Body of pancreas (tissue), 4 donors: ENCODE measurements around the gene SIPA1L3. TPM values are rescaled to one million over a fixed set of nuclear protein-coding genes. Genes with fewer than 3 reads are reported as not detected.
"Not testable (repeated sequence)": the region's sequence is repeated elsewhere in the genome, so short reads cannot be mapped to it uniquely, and the experiment has no call there.

ENCODE experiments used
- ATAC-seq: fragments of 150-250 bp; one replicate; pipeline ENCODE4 v1.9.1; 2016
- DNase-seq, 4 donors: peaks; one replicate each; pipeline ENCODE4 v3.0.0-alpha.2; 2019
- H3K27ac ChIP-seq, 4 donors: fragments of 200-600 bp; sonication (generic); 1 replicate in 3 of 4; 2 replicates in 1 of 4; pipeline versions ENCODE4 v1.5.1 to v1.6.1; 2016 to 2019; ENCODE audit warnings: mild to moderate bottlenecking in 1 of 4, mixed read lengths in 1 of 4, moderate library complexity in 1 of 4
- H3K27me3 ChIP-seq, 2 donors: fragments of 200-600 bp; sonication (generic); one replicate each; pipeline ENCODE4 v1.6.0; 2016; ENCODE audit warnings: mild to moderate bottlenecking in 1 of 2
- H3K36me3 ChIP-seq, 2 donors: fragments of 200-600 bp; sonication (generic); replicated peaks in 1 of 2; 2 replicates each; pipeline ENCODE4 v1.5.1; 2016; ENCODE audit warnings: low read depth in 2 of 2; ENCODE audit not compliant: insufficient read depth in 1 of 2
- H3K4me1 ChIP-seq: fragments of 200-600 bp; sonication (generic); one replicate; pipeline ENCODE4 v1.6.0; 2016
- H3K4me3 ChIP-seq, 2 donors: fragments of 200-600 bp; sonication (generic); 1 replicate in 1 of 2; 2 replicates in 1 of 2; pipeline ENCODE4 v1.5.1; 2016 to 2019
- H3K9me3 ChIP-seq, 3 donors: fragments of 200-600 bp; sonication (generic); 1 replicate in 2 of 3; 2 replicates in 1 of 3; pipeline ENCODE4 v1.5.1; 2016
- POLR2A ChIP-seq, 3 donors: fragments of 450-650 bp; IDR thresholded peaks; one replicate each; pipeline ENCODE4 v1.6.1; 2016; ENCODE audit warnings: antibody characterized with exemption in 3 of 3, mild to moderate bottlenecking in 2 of 3
- WGBS, 2 donors: methylation state at CpG; one replicate each; pipeline ENCODE4 v1.1.5; 2017; 5-methylcytosine and 5-hydroxymethylcytosine counted together
- intact Hi-C: fragments of 100-400 bp; cut with DNase I; formaldehyde crosslinking; loops from one replicate; pipeline ENCODE4 v1.15.1; 2023
- total RNA-seq, 2 donors: library from RNA; depleted of rRNA; stranded (reverse); fragments of >200 nt; gene quantifications; one replicate each; pipeline ENCODE4 v1.1.0, GENCODE V29; 2016
- TF ChIP-seq, protein P1 (sequence below), 7 experiments: fragments of 450-650 bp in 4 of 7; fragments of 200-600 bp in 3 of 7; sonication (generic) in 3 of 7; IDR thresholded peaks; one replicate each; pipeline ENCODE4 v1.5.1; 2016 to 2019; ENCODE audit warnings: antibody characterized with exemption in 7 of 7

Gene SIPA1L3
- 10 to 100 TPM; 41.5 to 62.0 TPM for total RNA-seq

DNA sequence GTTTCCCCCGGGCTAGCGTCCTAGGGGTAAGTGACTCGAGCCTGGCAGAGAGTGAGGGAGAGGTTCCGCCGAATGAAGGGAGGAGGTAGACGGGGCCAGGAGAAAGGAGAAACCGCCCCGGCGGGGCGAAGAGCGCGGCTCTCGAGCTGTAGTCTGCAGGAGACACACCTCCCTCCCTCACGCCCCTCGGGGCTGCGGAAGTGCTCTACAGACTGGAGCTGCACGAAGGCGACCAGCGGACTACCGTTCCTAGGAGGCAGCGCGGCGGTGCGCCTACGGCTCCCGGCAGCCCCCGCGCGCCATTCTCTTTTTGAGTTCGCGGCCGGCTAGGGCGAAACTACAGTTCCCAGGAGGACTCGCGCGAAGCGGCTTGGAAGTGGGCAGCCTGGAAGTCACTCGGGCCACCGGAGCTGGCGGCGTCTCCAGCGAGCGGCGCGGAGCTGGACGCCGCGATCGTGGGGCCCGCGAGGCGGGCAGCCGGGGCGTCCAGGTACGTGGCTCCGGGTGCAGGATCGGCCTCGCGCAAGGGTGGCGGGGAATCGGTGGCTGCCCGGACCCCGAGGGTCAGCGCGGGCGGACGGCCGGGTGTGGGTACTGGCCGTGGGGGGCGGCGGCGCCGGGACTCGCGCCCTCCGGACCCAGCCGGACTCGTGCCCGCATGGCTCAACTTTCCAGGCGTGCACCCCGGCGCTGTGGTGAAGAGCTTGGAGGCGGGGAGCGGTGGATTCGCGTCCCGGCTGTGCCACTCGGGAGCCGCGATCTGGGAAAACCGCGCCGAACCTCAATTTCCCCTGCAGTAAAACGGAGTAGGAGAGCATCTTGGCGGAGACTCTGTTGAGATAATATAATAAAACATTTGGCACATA is at the start of gene SIPA1L3:
TSS of gene SIPA1L3 (plus strand) at position 340 of the 866 bp plus-strand sequence. CDS start 174,358 bp downstream, outside the sequence.
- peak within 1 kb of the TSS; percentile 85 to 97 for H3K4me3 ChIP-seq
- TF ChIP-seq POLR2A (IDR thresholded peaks at IDR 0.05), result peak; percentile 50 to 62 (median 58)
- TF ChIP-seq, protein P1, sequence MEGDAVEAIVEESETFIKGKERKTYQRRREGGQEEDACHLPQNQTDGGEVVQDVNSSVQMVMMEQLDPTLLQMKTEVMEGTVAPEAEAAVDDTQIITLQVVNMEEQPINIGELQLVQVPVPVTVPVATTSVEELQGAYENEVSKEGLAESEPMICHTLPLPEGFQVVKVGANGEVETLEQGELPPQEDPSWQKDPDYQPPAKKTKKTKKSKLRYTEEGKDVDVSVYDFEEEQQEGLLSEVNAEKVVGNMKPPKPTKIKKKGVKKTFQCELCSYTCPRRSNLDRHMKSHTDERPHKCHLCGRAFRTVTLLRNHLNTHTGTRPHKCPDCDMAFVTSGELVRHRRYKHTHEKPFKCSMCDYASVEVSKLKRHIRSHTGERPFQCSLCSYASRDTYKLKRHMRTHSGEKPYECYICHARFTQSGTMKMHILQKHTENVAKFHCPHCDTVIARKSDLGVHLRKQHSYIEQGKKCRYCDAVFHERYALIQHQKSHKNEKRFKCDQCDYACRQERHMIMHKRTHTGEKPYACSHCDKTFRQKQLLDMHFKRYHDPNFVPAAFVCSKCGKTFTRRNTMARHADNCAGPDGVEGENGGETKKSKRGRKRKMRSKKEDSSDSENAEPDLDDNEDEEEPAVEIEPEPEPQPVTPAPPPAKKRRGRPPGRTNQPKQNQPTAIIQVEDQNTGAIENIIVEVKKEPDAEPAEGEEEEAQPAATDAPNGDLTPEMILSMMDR (IDR thresholded peaks at IDR 0.05), result peak in 3 of 7 experiments; percentile 7 to 15 (median 9)
- H3K27ac ChIP-seq, result peak within 1 kb of the TSS; percentile 44 to 74 (median 62)
- peak; percentile 93 for ATAC-seq
- no peaks in the 10 kb centered on the region for H3K9me3 ChIP-seq
- 0% methylated on average over 10 to 55 of the region's 95 CpGs for WGBS, 2 donors
- intact Hi-C loops, result loop anchor here (10.0 kb wide), 1 partner anchor 418 kb away; no protein-coding TSS in a partner anchor
- H3K36me3 ChIP-seq, result no peaks in the 10 kb centered on the region
- no peaks in the 10 kb centered on the region for H3K27me3 ChIP-seq
- H3K4me1 ChIP-seq, result peaks cover 23% of the 10 kb centered on the region
- DNase-seq, result peak; percentile 95 to 98 (median 96)

DNA sequence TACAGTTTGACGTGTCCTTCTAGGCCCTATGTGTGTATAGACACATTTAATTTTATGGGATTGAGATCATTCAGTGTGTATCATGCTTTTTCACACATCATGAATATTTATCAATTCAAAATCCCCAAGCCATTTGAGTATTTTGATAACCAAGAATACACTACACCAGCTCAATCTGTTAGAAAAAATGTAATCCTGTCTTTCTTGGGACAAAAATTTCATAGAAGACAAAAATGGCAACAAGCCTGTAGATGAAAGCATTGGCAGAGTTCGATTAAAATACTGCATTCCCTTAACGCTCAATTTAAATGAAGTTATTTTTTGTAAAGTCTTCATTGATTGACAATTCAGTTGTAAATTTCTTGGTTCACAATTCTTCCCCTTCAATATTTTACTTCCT is 42.5 kb upstream of the SIPA1L3 start:
- Histone ChIP-seq H3K27me3 (no peaks in the 10 kb centered on the region), H3K9me3 (no peaks in the 10 kb centered on the region), H3K36me3 (no peaks in the 10 kb centered on the region), H3K4me1 (no peaks in the 10 kb centered on the region), H3K27ac (no peak overlapping the region), H3K4me3 (no peak overlapping the region)
- no peak for ATAC-seq
- intact Hi-C loops, result no loop called here
- DNase-seq, result no peak
- TF ChIP-seq POLR2A (IDR thresholded peaks at IDR 0.05), result no peak
- TF ChIP-seq, protein P1 (IDR thresholded peaks at IDR 0.05), result no peak
- WGBS, 2 donors, result 79 to 80% methylated on average over 3 of the region's 3 CpGs

GRCh38 chr19:37865930-37866329 is 41.1 kb upstream of the SIPA1L3 start:
- H3K4me3 ChIP-seq, H3K27me3 ChIP-seq, H3K27ac ChIP-seq, ATAC-seq, intact Hi-C loops, H3K4me1 ChIP-seq, DNase-seq, H3K36me3 ChIP-seq, H3K9me3 ChIP-seq: not testable (repeated sequence)
- WGBS, 2 donors, result 72 to 85% methylated on average over 8 of the region's 9 CpGs

DNA sequence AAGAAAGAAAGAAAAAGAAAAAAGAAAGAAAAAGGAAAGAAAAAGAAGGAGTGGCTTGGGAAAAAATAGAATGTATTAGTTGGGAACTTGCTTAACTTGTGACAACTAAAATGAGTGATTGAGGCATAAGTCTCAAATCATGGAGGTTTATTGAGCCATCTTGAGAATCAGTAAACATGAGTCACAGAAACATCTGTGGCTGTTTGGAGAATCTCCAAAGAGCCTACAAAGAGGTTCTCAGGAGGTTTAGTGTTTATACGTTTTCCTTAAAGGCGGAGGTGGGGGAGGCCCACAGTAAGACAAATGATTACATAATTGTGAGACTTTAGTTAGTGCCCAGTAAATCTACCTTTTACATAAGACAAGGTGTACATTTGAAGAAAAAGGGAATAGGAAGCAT is 39.2 kb upstream of the SIPA1L3 start:
- DNase-seq, result no peak
- Histone ChIP-seq H3K4me1 (no peaks in the 10 kb centered on the region), H3K27ac (no peak overlapping the region), H3K4me3 (no peak overlapping the region), H3K36me3 (no peaks in the 10 kb centered on the region), H3K27me3 (no peaks in the 10 kb centered on the region), H3K9me3 (no peaks in the 10 kb centered on the region)
- intact Hi-C loops, result no loop called here
- WGBS, 2 donors, result 46 to 47% methylated on average over 2 of the region's 2 CpGs
- TF ChIP-seq, protein P1 (IDR thresholded peaks at IDR 0.05), result no peak
- no peak for TF ChIP-seq POLR2A (IDR thresholded peaks at IDR 0.05)
- no peak for ATAC-seq

DNA sequence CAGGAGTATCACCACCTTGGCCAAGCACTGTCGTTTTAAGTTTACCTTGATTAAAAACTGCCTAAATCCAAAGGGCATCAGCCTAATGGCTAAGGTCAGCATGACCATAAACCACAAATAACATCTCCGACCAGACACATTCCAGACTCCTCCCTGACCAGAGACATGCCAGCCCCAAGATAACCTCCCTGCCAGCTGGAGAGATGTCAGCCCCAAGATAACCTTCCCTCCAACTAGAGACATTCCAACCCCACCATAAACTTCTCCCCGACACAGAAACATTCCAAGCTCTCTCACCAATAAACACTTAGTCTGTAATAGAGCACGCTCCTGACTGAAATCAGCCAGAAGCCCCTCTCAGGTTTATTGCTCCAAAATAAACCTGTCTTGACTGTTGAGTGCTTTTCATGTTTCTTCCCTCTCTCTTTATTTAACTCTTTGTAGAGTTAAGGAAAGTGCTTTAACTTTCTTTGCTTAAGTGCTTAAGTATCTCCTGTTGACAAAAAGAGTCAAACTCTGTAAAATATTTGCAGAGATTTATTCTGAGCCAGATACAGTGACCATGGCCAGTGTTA is 37.2 kb upstream of the SIPA1L3 start:
- Histone ChIP-seq H3K9me3 (no peaks in the 10 kb centered on the region), H3K27me3 (no peaks in the 10 kb centered on the region), H3K4me1 (no peaks in the 10 kb centered on the region), H3K36me3 (no peaks in the 10 kb centered on the region), H3K4me3 (no peak overlapping the region), H3K27ac (no peak overlapping the region)
- ATAC-seq (no peak), DNase-seq (no peak)
- TF ChIP-seq, protein P1 (IDR thresholded peaks at IDR 0.05), result no peak
- no peak for TF ChIP-seq POLR2A (IDR thresholded peaks at IDR 0.05)
- 57 to 62% methylated on average over 4 of the region's 4 CpGs for WGBS, 2 donors
- intact Hi-C loops, result no loop called here
